GM12878 (cell line): ENCODE results near the gene SMC1B. TPM values are rescaled to one million over a fixed set of nuclear protein-coding genes. Genes with fewer than 3 reads are reported as not detected.
"Not testable (repeated sequence)": the region's sequence is repeated elsewhere in the genome, so short reads cannot be mapped to it uniquely, and the experiment has no call there.

ENCODE experiments used
- ATAC-seq: fragments of 200-7000 bp; cut with Tn5 transposase; 3 replicates; pipeline ENCODE4 v1.9.1; 2020; ENCODE audit warnings: mild to moderate bottlenecking, moderate library complexity
- BruUV-seq: library from RNA; stranded (reverse); fragments of 400-500 nt; replicated peaks from 2 replicates; lab custom pipeline; 2021; lab: Mats Ljungman, UMichigan
- CTCF ChIA-PET: fragments of 300-600 bp; sonication (Branson Sonifier 250); formaldehyde crosslinking; extraction: SDS; loops from one replicate; lab custom pipeline; 2021; ENCODE audit warnings: inconsistent platforms; lab: Yijun Ruan, JAX
- POLR2A ChIA-PET: fragments of 350-600 bp; formaldehyde crosslinking; extraction: SDS; loops from one replicate; lab custom pipeline; 2021; ENCODE audit warnings: inconsistent platforms; lab: Charles Lee
- RAD21 ChIA-PET: fragments of 300-600 bp; sonication (Branson Sonifier 250); formaldehyde crosslinking; loops from one replicate; lab custom pipeline; 2023; ENCODE audit warnings: antibody characterized with exemption; ENCODE audit not compliant: unreplicated experiment; lab: Charles Lee
- SMC1A ChIA-PET: fragments of 300-600 bp; sonication (Branson Sonifier 250); formaldehyde crosslinking; loops from one replicate; lab custom pipeline; 2023; ENCODE audit not compliant: unreplicated experiment, uncharacterized antibody; lab: Charles Lee
- DNase-seq: peaks from one replicate; pipeline ENCODE4 v3.0.0-alpha.2; 2011; ENCODE audit warnings: low read depth, low spot score
- FAIRE-seq: peaks from 3 replicates; lab custom pipeline; 2011; peaks lifted over from hg19 to GRCh38; lab: Jason Lieb, UNC
- H2AFZ ChIP-seq: 2 replicates; pipeline ENCODE4 v1.6.0; 2011; ENCODE audit warnings: low read depth, low read length, control low read depth; ENCODE audit not compliant: control insufficient read depth
- H3K27ac ChIP-seq: 2 replicates; pipeline ENCODE4 v1.5.1; 2011; ENCODE audit warnings: control low read depth; ENCODE audit not compliant: control insufficient read depth, insufficient read depth
- H3K27me3 ChIP-seq, 2 experiments: replicated peaks in 1 of 2; 2 replicates each; pipeline versions ENCODE4 v1.6.0 to v1.6.1; 2011; ENCODE audit warnings: low read length in 1 of 2; ENCODE audit not compliant: control insufficient read depth in 2 of 2, insufficient read depth in 2 of 2
- H3K36me3 ChIP-seq, 2 experiments: 2 replicates each; pipeline ENCODE4 v1.5.1; 2011; ENCODE audit warnings: low read length in 1 of 2; ENCODE audit not compliant: control insufficient read depth in 2 of 2, insufficient read depth in 2 of 2
- H3K4me1 ChIP-seq: 2 replicates; pipeline ENCODE4 v1.6.1; 2011; ENCODE audit warnings: mild to moderate bottlenecking, low read length, moderate library complexity, mixed read lengths; ENCODE audit not compliant: control insufficient read depth, insufficient read depth
- H3K4me2 ChIP-seq: 2 replicates; pipeline ENCODE4 v1.6.0; 2011; ENCODE audit warnings: control low read depth; ENCODE audit not compliant: control insufficient read depth, insufficient read depth
- H3K4me3 ChIP-seq: fragments of 200-600 bp; sonication (generic); 2 replicates; pipeline ENCODE4 v1.5.1; 2016
- H3K79me2 ChIP-seq: 2 replicates; pipeline ENCODE4 v1.6.0; 2011; ENCODE audit warnings: low read length; ENCODE audit not compliant: control insufficient read depth, insufficient read depth
- H3K9ac ChIP-seq: 2 replicates; pipeline ENCODE4 v1.8.0; 2011; ENCODE audit warnings: low read length, control low read depth, mixed read lengths; ENCODE audit not compliant: control insufficient read depth, insufficient read depth
- H3K9me3 ChIP-seq: replicated peaks from 3 replicates; pipeline ENCODE4 v1.5.1; 2011; ENCODE audit warnings: mild to moderate bottlenecking, low read length; ENCODE audit not compliant: control insufficient read depth, insufficient read depth
- H4K20me1 ChIP-seq: 2 replicates; pipeline ENCODE4 v1.6.0; 2011; ENCODE audit not compliant: control insufficient read depth, insufficient read depth
- MEF2A ChIP-seq: IDR thresholded peaks from 2 replicates; pipeline ENCODE4 v1.6.1; 2011; ENCODE audit warnings: low read depth, mild to moderate bottlenecking, low read length, moderate library complexity; ENCODE audit not compliant: insufficient read depth
- MEF2B ChIP-seq: fragments of 450-650 bp; IDR thresholded peaks from 2 replicates; pipeline ENCODE4 v1.6.1; 2018; ENCODE audit warnings: mild to moderate bottlenecking, moderate library complexity; ENCODE audit not compliant: partially characterized antibody, poor library complexity, severe bottlenecking
- POLR2A ChIP-seq: IDR thresholded peaks from 2 replicates; pipeline ENCODE4 v1.6.1; 2011; ENCODE audit warnings: low read depth, mild to moderate bottlenecking, low read length
- SMC3 ChIP-seq: IDR thresholded peaks from 2 replicates; pipeline ENCODE4 v1.6.1; 2011; ENCODE audit warnings: low read length, improper control_type of control experiment, borderline replicate concordance
- SPI1 ChIP-seq: IDR thresholded peaks from 2 replicates; pipeline ENCODE4 v1.6.1; 2011; ENCODE audit warnings: low read depth, mild to moderate bottlenecking, low read length, moderate library complexity, borderline replicate concordance; ENCODE audit not compliant: insufficient read depth
- SUZ12 ChIP-seq: fragments of 200-600 bp; sonication (generic); IDR thresholded peaks from one replicate; pipeline ENCODE4 v1.6.1; 2018; ENCODE audit warnings: antibody characterized with exemption, mild to moderate bottlenecking; ENCODE audit not compliant: unreplicated experiment
- TCF12 ChIP-seq: IDR thresholded peaks from 2 replicates; pipeline ENCODE4 v1.6.1; 2011; ENCODE audit warnings: low read depth, mild to moderate bottlenecking, low read length
- TCF7 ChIP-seq: IDR thresholded peaks from 2 replicates; pipeline ENCODE4 v1.6.1; 2014; ENCODE audit warnings: antibody characterized with exemption, borderline replicate concordance
- WRNIP1 ChIP-seq: IDR thresholded peaks from 2 replicates; pipeline ENCODE4 v1.6.1; 2011; ENCODE audit warnings: low read depth, low read length, improper control_type of control experiment, borderline replicate concordance
- ZNF24 ChIP-seq: fragments of 450-650 bp; IDR thresholded peaks from 2 replicates; pipeline ENCODE4 v1.6.1; 2017; ENCODE audit warnings: antibody characterized with exemption, mild to moderate bottlenecking
- WGBS: methylation state at CpG from one replicate; pipeline ENCODE4 v1.1.6; 2016; ENCODE audit warnings: low lambda C conversion rate; ENCODE audit not compliant: insufficient replicate concordance, insufficient coverage; ENCODE audit errors: missing lambda C conversion rate; 5-methylcytosine and 5-hydroxymethylcytosine counted together
- in situ Hi-C: fragments of 300-500 bp; cut with MboI; formaldehyde crosslinking; loops from 9 replicates; pipeline ENCODE4 v1.14.3; 2018; ENCODE audit warnings: mixed read lengths
- intact Hi-C: fragments of 100-400 bp; cut with micrococcal nuclease; formaldehyde crosslinking; loops from one replicate; pipeline ENCODE4 v1.14.2; 2022; ENCODE audit not compliant: unreplicated experiment
- polyA plus RNA-seq, 11 experiments: library from polyadenylated mRNA; depleted of rRNA in 4 of 11; unstranded in 6 of 11; stranded (reverse) in 5 of 11; fragments of >200 nt; fragmentation: Nextera tagmentation in 4 of 11; fragmentation: Illumina TruSeq in 1 of 11; extraction: Ambion mirVana in 4 of 11; extraction: Trizol in 1 of 11; gene quantifications; 1 replicate in 1 of 11; 2 replicates in 10 of 11; pipeline versions ENCODE4 v1.2.1 to v1.2.3, GENCODE V29; 2011 to 2016; ENCODE audit warnings: inconsistent platforms in 2 of 11, missing spikeins in 2 of 11, low read depth in 1 of 11
- total RNA-seq, 4 experiments: library from RNA; depleted of rRNA in 3 of 4; stranded (reverse); fragments of >200 nt in 3 of 4; fragmentation: Illumina TruSeq in 1 of 4; extraction: Trizol in 1 of 4; gene quantifications; 2 replicates each; pipeline versions ENCODE4 v1.2.1 to v1.2.3, GENCODE V29; 2013 to 2021

SMC1B gene
- total and polyA plus RNA-seq, 10 of the 15 experiments (the other 5 are each of a cell fraction or from before 2014, with no cell fraction given), result not detected

DNA sequence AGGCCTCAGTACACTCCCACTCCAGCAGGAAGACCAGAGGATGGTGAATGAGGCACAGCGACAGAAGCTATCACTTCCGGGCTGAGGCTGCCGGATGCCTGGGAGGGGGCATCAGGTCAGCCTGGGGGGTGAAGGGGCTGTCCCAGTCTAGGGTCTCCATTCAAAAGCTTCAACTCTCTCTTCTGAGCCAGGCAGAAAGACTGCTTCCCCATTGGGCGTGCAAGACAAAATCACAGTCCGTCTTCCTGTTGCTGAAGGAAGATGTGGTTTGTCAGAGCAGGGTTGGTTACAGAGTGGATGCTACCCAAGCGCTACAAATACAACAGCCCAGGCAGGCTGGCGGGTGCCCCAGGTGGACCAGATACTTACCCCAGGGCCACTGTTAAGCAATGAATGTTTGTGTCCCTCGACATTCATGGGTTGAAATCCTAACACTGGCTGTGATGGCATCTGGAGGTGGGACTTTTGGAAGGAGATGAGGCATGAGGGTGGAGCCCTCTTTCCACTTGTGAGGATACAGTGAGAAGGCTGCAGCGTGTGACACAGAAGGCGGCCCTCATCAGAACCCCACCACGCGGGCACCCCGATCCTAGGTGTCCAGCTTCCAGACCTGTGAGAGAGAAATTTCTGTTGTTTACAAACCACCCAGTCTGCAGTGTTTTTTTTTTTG lies 116.6 kb downstream of the SMC1B start:
- ATAC-seq (peak; percentile 38), DNase-seq (no peak), FAIRE-seq (peak; percentile 82)
- Histone ChIP-seq H3K9ac (no peak overlapping the region; the same call in 1 of the 2 replicates), H4K20me1 (no peaks in the 10 kb centered on the region; the same call in 1 of the 2 replicates), H3K4me1 (peaks cover 12% of the 10 kb centered on the region), H3K27ac (no peak overlapping the region), H2AFZ (peak overlapping the region; percentile 85), H3K4me3 (no peak overlapping the region), H3K4me2 (peak overlapping the region; percentile 59), H3K36me3 (no peaks in the 10 kb centered on the region), H3K9me3 (no peaks in the 10 kb centered on the region), H3K79me2 (no peaks in the 10 kb centered on the region), H3K27me3 (no peaks in the 10 kb centered on the region)
- ChIA-PET RAD21 (no interaction called here), SMC1A (interaction anchor here (0.8 kb wide), 1 partner anchor 11 kb away, joined by 3 read pairs; no protein-coding TSS in a partner anchor), POLR2A (no interaction called here), CTCF (no interaction called here)
- intact Hi-C loops (no loop called here), in situ Hi-C loops (no loop called here)
- no TSS peak for BruUV-seq
- WGBS, result 45% methylated on average over 13 of the region's 13 CpGs
- TF ChIP-seq POLR2A, result 0 out of 2 replicates have a peak, but pooled peaks have one; percentile 19
- no peak for TF ChIP-seq SPI1

- intact Hi-C loops, result no loop called here
- WGBS, result 68% methylated on average over 9 of the region's 9 CpGs
- Histone ChIP-seq H3K36me3 (no peaks in the 10 kb centered on the region), H2AFZ (no peak overlapping the region), H3K4me2 (no peak overlapping the region), H3K27me3 (no peaks in the 10 kb centered on the region), H3K4me1 (peaks cover 21% of the 10 kb centered on the region), H4K20me1 (no peaks in the 10 kb centered on the region; the same call in 1 of the 2 replicates), H3K9me3 (no peaks in the 10 kb centered on the region), H3K27ac (no peak overlapping the region), H3K4me3 (no peak overlapping the region), H3K79me2 (no peaks in the 10 kb centered on the region), H3K9ac (no peak overlapping the region)
- no TSS peak for BruUV-seq
- no peak for ATAC-seq
- no peak for TF ChIP-seq SUZ12
- no peak for TF ChIP-seq SMC3
- TF ChIP-seq POLR2A, result no peak
- TF ChIP-seq MEF2A, result no peak
- TF ChIP-seq TCF12, result no peak
- TF ChIP-seq WRNIP1, result no peak
- no peak for TF ChIP-seq TCF7
- TF ChIP-seq MEF2B, result no peak
- no peak for TF ChIP-seq ZNF24
- FAIRE-seq, result no peak
- ChIA-PET POLR2A (interaction anchor here (0.6 kb wide), 1 partner anchor 279 kb away, joined by 4 read pairs; no protein-coding TSS in a partner anchor), CTCF (no interaction called here), RAD21 (no interaction called here), SMC1A (no interaction called here)
- DNase-seq, result no peak
- in situ Hi-C loops, result no loop called here
These were observed 117.9 kb downstream of the SMC1B start for GRCh38 chr22:45295492-45295891.

- WGBS, result 86% methylated on average over 6 of the region's 6 CpGs
- BruUV-seq, H3K4me3 ChIP-seq, DNase-seq, FAIRE-seq, H3K79me2 ChIP-seq, CTCF ChIA-PET, H3K36me3 ChIP-seq, H3K27ac ChIP-seq, H3K27me3 ChIP-seq, intact Hi-C loops, in situ Hi-C loops, H2AFZ ChIP-seq, H3K4me2 ChIP-seq, H3K9ac ChIP-seq, ATAC-seq, H4K20me1 ChIP-seq, H3K9me3 ChIP-seq: not testable (repeated sequence)
- peaks cover 21% of the 10 kb centered on the region for H3K4me1 ChIP-seq
- ChIA-PET POLR2A (interaction anchor here (0.6 kb wide), 1 partner anchor 279 kb away, joined by 4 read pairs; no protein-coding TSS in a partner anchor), SMC1A (interaction anchor here (1.0 kb wide), 1 partner anchor 40 kb away, joined by 3 read pairs; no protein-coding TSS in a partner anchor), RAD21 (interaction anchor here (0.7 kb wide), 1 partner anchor 13 kb away, joined by 3 read pairs; no protein-coding TSS in a partner anchor)
These were observed 118.4 kb downstream of the SMC1B start for GRCh38 chr22:45295004-45295403.
